Measurements from ENCODE around the gene RHNO1.
"Not testable (repeated sequence)": the region's sequence is repeated elsewhere in the genome, so short reads cannot be mapped to it uniquely, and the experiment has no call there.

RHNO1 gene

GRCh38 chr12:2858334-2858733, 18.7 kb upstream of the RHNO1 start:
- no peak for DNase-seq (ENCODE audit: low read depth, low spot score)

GRCh38 chr12:2858944-2859421, 18.0 kb upstream of the RHNO1 start:
- DNase-seq (ENCODE audit: low read depth, low spot score): no peak

GRCh38 chr12:2860170-2860569, 16.9 kb upstream of the RHNO1 start:
- no peak for DNase-seq (ENCODE audit: low read depth, low spot score)

GRCh38 chr12:2862876-2863275, 14.1 kb upstream of the RHNO1 start:
- no peak for DNase-seq (ENCODE audit: low read depth, low spot score)

GRCh38 chr12:2863402-2863801, 13.6 kb upstream of the RHNO1 start:
- DNase-seq (ENCODE audit: low read depth, low spot score): not testable (repeated sequence)

DNA sequence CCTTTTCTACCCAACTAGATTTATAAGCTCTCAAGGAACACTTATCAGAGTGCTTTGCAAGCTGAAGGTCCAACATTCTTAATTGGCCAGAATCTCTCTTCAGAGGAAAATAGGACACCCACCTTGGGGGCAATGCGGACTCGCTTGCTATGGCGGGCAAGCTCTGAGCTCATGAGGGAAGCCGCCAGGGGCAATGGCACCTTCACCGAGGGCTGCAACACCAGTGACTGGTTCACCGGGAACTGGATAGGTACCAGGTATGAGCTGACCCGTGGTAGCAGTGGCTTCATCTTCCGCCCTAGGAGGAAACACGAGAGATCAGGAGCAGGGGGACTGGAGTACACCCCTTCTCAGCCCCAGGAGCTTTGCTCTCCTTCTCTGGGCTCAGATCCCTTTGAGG, 12.8 kb upstream of the RHNO1 start:
- DNase-seq (ENCODE audit: low read depth, low spot score): no peak

- not testable (repeated sequence) for DNase-seq (ENCODE audit: low read depth, low spot score)
Observed at GRCh38 chr12:2868986-2869632, 7.9 kb upstream of the RHNO1 start.

- DNase-seq (ENCODE audit: low read depth, low spot score): peak; percentile 64
Observed at GRCh38 chr12:2876431-2877046, 484 bp upstream of the RHNO1 start.

DNA sequence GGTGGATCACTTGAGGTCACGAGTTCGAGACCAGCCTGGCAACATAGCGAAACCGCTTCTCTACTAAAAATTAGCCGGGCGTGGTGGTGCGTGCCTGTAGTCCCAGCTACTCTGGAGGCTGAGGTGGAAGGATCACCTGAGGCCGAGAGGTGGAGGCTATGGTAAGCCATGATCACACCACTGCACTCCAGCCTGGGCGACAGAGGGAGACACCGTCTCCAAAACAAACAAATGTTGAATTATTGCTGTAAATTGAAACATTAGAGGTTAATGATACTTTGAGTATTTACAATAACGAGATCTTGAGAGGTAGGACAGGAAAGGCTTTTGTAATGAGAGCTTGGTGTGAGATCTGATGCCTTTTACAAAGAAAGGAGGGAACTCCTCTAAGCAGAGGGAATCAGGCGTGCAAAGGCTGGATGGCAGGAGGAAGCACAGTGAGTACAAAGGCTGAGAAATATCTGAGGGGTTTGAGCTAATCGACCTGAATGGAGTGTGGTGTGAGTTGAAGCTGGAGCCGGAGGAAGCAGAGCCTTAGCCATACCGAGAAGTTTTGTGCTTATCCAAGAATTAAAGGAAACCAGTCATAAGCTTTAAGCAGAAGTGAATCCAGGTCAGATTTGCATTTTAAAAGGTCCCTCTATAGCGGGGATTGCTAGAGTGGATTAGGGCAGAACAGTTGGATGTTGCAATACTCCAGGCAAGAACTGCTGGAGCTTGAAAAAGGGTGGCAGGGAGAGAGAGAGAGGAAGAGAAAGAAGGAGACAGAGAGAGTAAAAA, 1.1 kb downstream of the RHNO1 start:
- peak; percentile 59 for DNase-seq (ENCODE audit: low read depth, low spot score)

DNA sequence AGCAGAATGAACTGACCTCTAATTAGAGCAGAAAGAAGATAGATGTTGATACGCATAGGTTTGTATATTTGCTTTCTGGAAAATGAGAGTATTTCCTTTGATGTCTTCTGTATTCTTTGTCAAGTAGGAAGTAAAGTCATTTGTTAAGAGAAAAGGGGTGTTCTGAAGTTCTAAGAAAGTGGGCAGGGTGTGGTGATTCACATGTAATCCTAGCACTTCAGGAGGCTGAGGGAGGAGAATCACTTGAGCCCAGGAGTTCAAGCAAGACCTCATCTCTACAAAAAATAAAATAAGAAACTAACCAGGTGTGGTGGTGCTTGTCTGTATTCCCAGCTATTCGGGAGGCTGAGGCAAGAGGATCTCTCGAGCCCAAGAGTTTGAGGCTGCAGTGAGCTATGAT, 2.8 kb downstream of the RHNO1 start:
- no peak for DNase-seq (ENCODE audit: low read depth, low spot score)

DNA sequence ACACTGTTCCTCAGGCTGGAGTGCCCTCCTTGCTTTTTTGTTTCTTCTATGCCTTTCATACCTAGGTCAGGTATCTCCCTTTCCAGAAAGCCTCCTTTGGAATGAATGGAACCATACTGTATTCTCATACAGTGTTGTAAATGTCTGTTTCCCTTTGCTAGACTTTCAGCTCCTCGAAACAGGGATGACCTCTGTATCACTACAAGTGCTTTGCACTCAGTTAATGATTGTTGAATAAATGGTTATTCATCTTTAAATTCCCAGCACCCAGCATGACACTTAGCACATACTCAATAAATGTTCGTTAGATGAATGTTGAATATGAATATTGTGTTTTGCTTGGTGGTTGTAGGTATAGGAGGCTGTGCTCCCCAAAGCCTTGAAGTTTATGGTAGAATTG, 7.8 kb downstream of the RHNO1 start:
- no peak for DNase-seq (ENCODE audit: low read depth, low spot score)

DNA sequence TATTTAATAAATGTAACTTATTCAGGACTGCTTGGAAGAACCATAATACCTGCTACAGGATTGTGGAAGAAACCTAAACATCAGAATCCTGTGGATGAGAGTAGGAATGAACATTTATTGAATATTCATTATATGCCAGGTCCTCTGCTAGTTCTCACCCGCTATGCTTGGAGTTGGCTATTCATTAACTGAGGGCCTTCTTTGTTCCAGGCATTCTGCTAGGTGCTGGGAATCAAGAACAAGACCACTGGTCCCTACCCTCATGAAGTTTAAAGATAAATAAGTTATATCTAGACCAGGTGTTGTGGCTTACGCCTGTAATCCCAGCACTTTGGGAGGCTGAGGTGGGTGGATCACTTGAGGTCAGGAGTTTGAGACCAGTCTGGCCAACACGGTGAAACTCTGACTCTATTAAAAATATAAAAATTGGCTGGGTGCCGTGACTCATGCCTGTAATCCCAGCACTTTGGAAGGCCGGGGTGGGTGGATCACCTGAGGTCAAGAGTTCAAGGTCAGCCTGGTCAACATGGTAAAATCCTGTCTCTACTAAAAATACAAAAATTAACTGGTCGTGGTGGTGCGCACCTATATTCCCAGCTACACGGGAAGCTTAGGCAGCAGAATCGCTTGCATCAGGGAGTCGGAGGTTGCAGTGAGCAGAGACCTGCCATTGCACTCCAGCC, 9.9 kb downstream of the RHNO1 start:
- DNase-seq (ENCODE audit: low read depth, low spot score): no peak

- no peak for DNase-seq (ENCODE audit: low read depth, low spot score)
Observed at GRCh38 chr12:2890001-2890387, 13.0 kb downstream of the RHNO1 start.

DNA sequence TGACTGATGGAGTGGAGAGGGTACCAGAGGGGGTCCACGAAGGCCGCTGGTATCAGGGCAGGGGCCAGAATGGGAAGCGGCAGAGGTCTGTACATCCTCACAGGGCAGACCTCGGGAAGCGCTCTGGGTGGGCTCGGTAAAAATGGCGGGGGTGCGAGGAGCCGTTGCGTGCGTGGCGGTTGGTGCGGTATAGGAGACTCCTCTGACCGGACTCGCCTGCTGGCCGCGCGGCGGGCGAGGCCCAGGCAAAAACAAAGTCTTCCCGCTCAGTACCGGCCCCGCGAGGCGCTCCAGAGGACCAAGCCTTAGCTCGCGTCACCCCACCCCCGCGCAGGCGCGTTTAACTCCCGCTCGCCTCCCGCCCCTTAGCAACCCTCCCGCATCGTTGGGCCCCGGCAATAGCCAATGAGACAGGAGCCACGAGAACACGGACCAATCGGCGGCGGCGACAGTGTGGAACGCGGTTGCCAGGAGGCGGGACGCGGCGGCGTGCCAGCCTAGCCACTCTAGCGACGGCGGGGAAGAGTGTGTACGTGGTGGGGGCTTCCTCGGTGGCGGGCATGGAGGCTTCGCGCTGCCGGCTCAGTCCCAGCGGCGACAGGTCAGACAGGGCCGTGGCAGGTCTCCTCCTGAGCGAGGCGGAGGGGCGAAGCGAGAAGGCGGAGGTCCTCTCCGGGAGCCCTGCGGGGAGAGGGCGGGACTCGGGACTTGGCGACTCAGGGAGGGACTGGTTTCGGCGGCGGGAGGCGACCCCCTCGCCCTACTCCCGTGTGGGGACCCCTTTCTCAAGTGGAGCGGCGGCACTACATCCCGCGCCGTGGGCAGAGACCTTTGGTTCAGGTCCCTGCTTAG, 13.6 kb downstream of the RHNO1 start, which contains the start of gene TULP3:
Gene TULP3 (plus strand): TSS at position 504 of the 852 bp plus-strand sequence. CDS start 57 bp downstream, at position 561.
- DNase-seq (ENCODE audit: low read depth, low spot score): peak; percentile 98

- peak; percentile 62 for DNase-seq (ENCODE audit: low read depth, low spot score)
Observed at GRCh38 chr12:2891240-2892053, 14.4 kb downstream of the RHNO1 start.

DNA sequence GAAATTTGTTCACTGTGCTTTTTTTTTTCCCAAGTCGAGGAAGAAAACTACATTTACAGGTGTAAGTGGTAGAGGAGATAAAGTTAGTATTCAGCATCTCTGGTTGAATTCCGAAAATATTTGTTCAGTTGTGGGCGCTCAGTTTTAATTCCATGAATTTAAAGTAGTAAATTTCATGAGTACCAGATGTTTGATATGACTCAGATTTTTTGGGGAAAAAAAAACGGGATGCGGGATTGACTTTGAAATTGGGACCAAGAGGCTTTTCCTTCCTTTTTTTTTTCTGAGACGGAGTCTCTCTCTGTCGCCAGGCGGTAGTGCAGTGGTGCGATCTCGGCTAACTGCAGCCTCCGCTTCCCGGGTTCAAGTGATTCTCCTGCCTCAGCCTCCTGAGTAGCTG, 15.2 kb downstream of the RHNO1 start:
- no peak for DNase-seq (ENCODE audit: low read depth, low spot score)

DNA sequence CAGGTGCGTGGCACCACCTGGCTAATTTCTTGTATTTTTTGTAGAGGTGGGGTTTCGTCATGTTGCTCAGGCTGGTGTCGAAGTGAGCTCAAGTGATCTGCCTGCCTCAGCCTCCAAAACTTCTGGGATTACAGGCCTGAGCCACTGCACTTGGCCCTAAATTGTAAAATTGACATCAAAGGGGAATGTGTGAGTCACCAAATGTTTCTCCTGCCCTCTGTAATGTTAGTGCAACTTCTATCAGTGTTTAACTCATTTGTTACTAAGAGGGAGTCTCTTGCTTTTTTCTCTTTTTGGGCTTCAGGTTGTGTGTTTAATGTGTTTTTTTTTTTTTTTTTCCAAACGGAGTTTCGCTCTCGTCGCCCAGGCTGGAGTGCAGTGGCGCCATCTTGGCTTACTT, 16.0 kb downstream of the RHNO1 start:
- DNase-seq (ENCODE audit: low read depth, low spot score): peak; percentile 19

DNA sequence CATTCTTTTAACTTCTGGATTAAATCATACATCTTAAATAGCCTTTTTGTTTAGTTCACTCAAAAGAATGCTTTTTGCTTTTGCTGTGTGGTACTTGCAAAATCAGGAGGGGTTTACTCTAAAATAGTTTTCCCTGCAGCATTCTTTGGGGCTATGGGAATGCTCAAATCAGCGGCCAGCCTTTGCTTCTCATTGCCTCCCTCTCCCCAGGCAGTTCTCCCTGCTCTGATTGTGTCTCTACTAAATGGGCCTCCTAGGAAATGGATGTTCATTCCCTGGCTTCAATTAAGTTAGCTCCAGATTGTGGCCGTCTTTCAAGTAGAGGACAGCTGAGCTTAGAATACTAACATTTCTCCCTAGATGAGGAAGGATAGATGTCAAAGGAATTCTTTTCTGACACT, 18.0 kb downstream of the RHNO1 start:
- no peak for DNase-seq (ENCODE audit: low read depth, low spot score)

DNA sequence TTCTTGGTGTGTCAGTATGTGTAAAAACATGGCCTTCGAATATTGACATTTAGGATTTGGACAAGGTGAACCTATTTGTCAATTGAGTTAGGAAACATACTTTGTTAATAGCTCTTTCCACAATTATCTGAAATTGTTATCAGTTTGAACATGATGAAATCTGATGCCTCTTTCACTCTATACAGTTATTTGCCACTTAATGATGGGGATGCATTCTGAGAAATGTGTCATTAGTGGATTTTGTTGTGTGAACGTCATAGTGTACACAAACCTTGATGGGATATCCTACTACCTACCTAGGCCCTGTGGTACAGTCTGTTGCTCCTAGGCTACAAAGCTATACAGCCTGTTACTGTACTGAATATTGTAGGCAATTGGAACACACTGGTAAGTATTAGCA, 18.5 kb downstream of the RHNO1 start:
- DNase-seq (ENCODE audit: low read depth, low spot score): no peak

DNA sequence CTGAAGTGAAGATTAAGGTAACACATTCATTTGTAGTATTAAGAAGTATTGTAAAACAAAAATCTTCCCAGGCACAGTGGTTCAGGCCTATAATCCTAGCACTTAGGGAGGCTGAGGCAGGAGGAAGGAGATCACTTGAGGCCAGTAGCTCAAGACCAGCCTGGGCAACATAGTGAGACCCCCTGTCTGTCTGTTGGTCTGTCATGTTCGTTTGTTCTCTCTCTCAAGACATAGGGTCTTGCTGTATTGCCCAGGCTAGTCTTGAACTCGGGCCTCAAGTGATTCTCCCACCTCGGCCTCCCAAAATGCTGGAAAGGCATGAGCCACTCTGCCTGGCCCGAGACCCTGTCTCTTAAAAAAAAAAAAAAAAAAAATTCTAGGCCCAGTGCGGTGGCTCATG, 20.4 kb downstream of the RHNO1 start:
- no peak for DNase-seq (ENCODE audit: low read depth, low spot score)

Measured in ELF-1 (cell line).